B cell (primary cell): Measurements from ENCODE around the gene NDST1. TPM values are rescaled to one million over a fixed set of nuclear protein-coding genes. Genes with fewer than 3 reads are reported as not detected.

Experiments used
- ATAC-seq: fragments of 200-7000 bp; cut with Tn5 transposase; one replicate; pipeline ENCODE4 v1.10.0; 2021; ENCODE audit warnings: low read depth, mild to moderate bottlenecking, moderate number of reproducible peaks, moderate library complexity
- CTCF ChIA-PET: fragments of 350-600 bp; sonication (Branson Sonifier 250); formaldehyde crosslinking; loops from one replicate; lab custom pipeline; 2021; ENCODE audit warnings: antibody characterized with exemption, inconsistent platforms; lab: Charles Lee
- POLR2A ChIA-PET: fragments of 350-600 bp; sonication (Branson Sonifier 250); formaldehyde crosslinking; loops from one replicate; lab custom pipeline; 2021; ENCODE audit warnings: antibody characterized with exemption; lab: Charles Lee
- DNase-seq: peaks from one replicate; pipeline ENCODE4 v3.0.0; 2013
- H2AFZ ChIP-seq: 2 replicates; pipeline ENCODE4 v1.6.1; 2012; ENCODE audit warnings: mild to moderate bottlenecking, low read depth, low read length; ENCODE audit not compliant: insufficient read depth, poor library complexity, severe bottlenecking
- H3K27ac ChIP-seq, 2 donors: 1 replicate in 1 of 2; 2 replicates in 1 of 2; pipeline ENCODE4 v1.5.1; 2012 to 2013; ENCODE audit warnings: low read length in 2 of 2, mild to moderate bottlenecking in 2 of 2, moderate library complexity in 1 of 2
- H3K27me3 ChIP-seq, 4 experiments: fragments of 200-600 bp in 1 of 4; sonication (generic) in 1 of 4; replicated peaks in 1 of 4; 1 replicate in 2 of 4; 2 replicates in 2 of 4; pipeline versions ENCODE4 v1.6.1 to v1.7.0; 2013 to 2016; ENCODE audit warnings: low read length in 3 of 4, mild to moderate bottlenecking in 2 of 4, mixed read lengths in 1 of 4, moderate library complexity in 1 of 4; ENCODE audit not compliant: insufficient read depth in 4 of 4, control insufficient read depth in 3 of 4; ENCODE audit errors: control extremely low read depth in 1 of 4
- H3K36me3 ChIP-seq, 2 experiments: replicated peaks in 1 of 2; 1 replicate in 1 of 2; 2 replicates in 1 of 2; pipeline versions ENCODE4 v1.6.1 to v1.7.1; 2013; ENCODE audit warnings: low read length in 1 of 2; ENCODE audit not compliant: insufficient read depth in 2 of 2, control insufficient read depth in 1 of 2; ENCODE audit errors: control extremely low read depth in 1 of 2, extremely low read depth in 1 of 2
- H3K4me1 ChIP-seq, 2 donors: fragments of 200-600 bp in 1 of 2; sonication (generic) in 1 of 2; 1 replicate in 1 of 2; 2 replicates in 1 of 2; pipeline versions ENCODE4 v1.5.1 to v1.6.1; 2013 to 2017; ENCODE audit warnings: low read length in 2 of 2; ENCODE audit not compliant: control insufficient read depth in 2 of 2, insufficient read depth in 2 of 2
- H3K4me2 ChIP-seq: replicated peaks from 2 replicates; pipeline ENCODE3; 2012; ENCODE audit warnings: mild to moderate bottlenecking, low read depth, low read length; ENCODE audit not compliant: poor library complexity, severe bottlenecking
- H3K4me3 ChIP-seq, 5 experiments: fragments of 200-600 bp in 1 of 5; sonication (generic) in 1 of 5; 1 replicate in 3 of 5; 2 replicates in 2 of 5; pipeline versions ENCODE4 v1.5.1 to v1.7.0; 2011 to 2016; ENCODE audit warnings: low read length in 4 of 5, mild to moderate bottlenecking in 4 of 5, low read depth in 2 of 5, control low read depth in 1 of 5, moderate library complexity in 1 of 5; ENCODE audit not compliant: insufficient read depth in 1 of 5; ENCODE audit errors: control extremely low read depth in 1 of 5, extremely low read depth in 1 of 5
- H3K79me2 ChIP-seq: fragments of 200-600 bp; sonication (generic); one replicate; pipeline ENCODE4 v1.6.0; 2016; ENCODE audit warnings: low read length; ENCODE audit not compliant: control insufficient read depth, insufficient read depth
- H3K9ac ChIP-seq: fragments of 200-600 bp; sonication (generic); 2 replicates; pipeline ENCODE4 v1.6.1; 2017; ENCODE audit warnings: mild to moderate bottlenecking, low read length, moderate library complexity
- H3K9me3 ChIP-seq, 3 donors: one replicate each; pipeline versions ENCODE4 v1.6.1 to v1.7.1; 2013; ENCODE audit warnings: low read length in 2 of 3; ENCODE audit not compliant: control insufficient read depth in 2 of 3, insufficient read depth in 1 of 3; ENCODE audit errors: control extremely low read depth in 1 of 3
- H4K20me1 ChIP-seq: 2 replicates; pipeline ENCODE4 v1.6.0; 2012; ENCODE audit warnings: mild to moderate bottlenecking, low read length; ENCODE audit not compliant: insufficient read depth, control insufficient read depth, poor library complexity, severe bottlenecking
- H3K27ac Mint-ChIP-seq: one replicate; pipeline ENCODE4 v1.8.0; 2021; ENCODE audit warnings: mixed read lengths
- H3K27me3 Mint-ChIP-seq: one replicate; pipeline ENCODE4 v1.8.0; 2021; ENCODE audit warnings: mixed read lengths
- H3K4me1 Mint-ChIP-seq: one replicate; pipeline ENCODE4 v1.8.0; 2021; ENCODE audit warnings: mixed read lengths
- H3K4me3 Mint-ChIP-seq: one replicate; pipeline ENCODE4 v1.8.0; 2021; ENCODE audit warnings: mixed read lengths
- H3K9me3 Mint-ChIP-seq: one replicate; pipeline ENCODE4 v1.8.0; 2022; ENCODE audit warnings: mixed read lengths; ENCODE audit not compliant: insufficient read depth
- CTCF ChIP-seq: fragments of 200-600 bp; IDR thresholded peaks from one replicate; pipeline ENCODE4 v1.8.0; 2022; ENCODE audit warnings: antibody characterized with exemption, mild to moderate bottlenecking
- EZH2 ChIP-seq: IDR thresholded peaks from 2 replicates; pipeline ENCODE4 v1.6.1; 2012; ENCODE audit warnings: borderline replicate concordance, low read depth, mild to moderate bottlenecking, moderate library complexity, low read length; ENCODE audit not compliant: insufficient read depth, poor library complexity, severe bottlenecking
- WGBS: methylation state at CpG from one replicate; pipeline ENCODE4 v1.1.5; 2013; ENCODE audit warnings: missing lambda C conversion rate; ENCODE audit not compliant: insufficient coverage; 5-methylcytosine and 5-hydroxymethylcytosine counted together
- intact Hi-C: fragments of 100-400 bp; cut with micrococcal nuclease; formaldehyde crosslinking; loops from one replicate; pipeline ENCODE4 v1.10.0; 2022
- polyA plus RNA-seq: library from polyadenylated mRNA; depleted of rRNA; stranded (reverse); fragments of >200 nt; gene quantifications from 2 replicates; pipeline ENCODE4 v1.2.3, GENCODE V29; 2012
- total RNA-seq, 2 donors: library from RNA; stranded (reverse); fragments of 120-200 nt in 1 of 2; gene quantifications; 1 replicate in 1 of 2; 2 replicates in 1 of 2; pipeline versions ENCODE4 v1.2.3 to v1.2.4, GENCODE V29; 2013 to 2022

Gene NDST1
- total and polyA plus RNA-seq, 2 donors (not counting 1 experiment from before 2014, with no cell fraction given) = 4.3 to 7.0 TPM

GRCh38 chr5:150513375-150514309 is 5.7 kb downstream of the NDST1 start:
- CTCF ChIA-PET = interaction anchor here (1.6 to 2.4 kb wide), 2 partner anchors 10 to 54 kb away, joined by 4 to 9 read pairs; no protein-coding TSS in a partner anchor
- Histone ChIP-seq H4K20me1 (no peaks in the 10 kb centered on the region), H3K36me3 (no peaks in the 10 kb centered on the region), H3K27me3 (no peaks in the 10 kb centered on the region), H3K4me2 (no peak overlapping the region), H2AFZ (no peak overlapping the region), H3K79me2 (peaks cover 17% of the 10 kb centered on the region), H3K9me3 (no peaks in the 10 kb centered on the region), H3K9ac (no peak overlapping the region), H3K27ac (no peak overlapping the region), H3K4me1 (no peaks in the 10 kb centered on the region), H3K4me3 (no peak overlapping the region)
- no peak for TF ChIP-seq EZH2
- TF ChIP-seq CTCF = no peak
- no peaks in the 10 kb centered on the region for H3K27me3 Mint-ChIP-seq
- 95% methylated on average over 7 of the region's 15 CpGs for WGBS
- H3K9me3 Mint-ChIP-seq = no peaks in the 10 kb centered on the region
- no peak overlapping the region for H3K27ac Mint-ChIP-seq
- no peak overlapping the region for H3K4me3 Mint-ChIP-seq
- DNase-seq = no peak
- H3K4me1 Mint-ChIP-seq = no peaks in the 10 kb centered on the region
- POLR2A ChIA-PET = interaction anchor here (0.7 kb wide), 1 partner anchor 113 kb away, joined by 9 read pairs; no protein-coding TSS in a partner anchor
- intact Hi-C loops = no loop called here
- no peak for ATAC-seq
